SHP77 treated with DMSO at 0.1 percent for 48 hours (cell line): ENCODE measurements around the gene LRRC1.

Experiments
- DNase-seq: peaks from one replicate; lab custom pipeline; 2025; lab: John Stamatoyannopoulos, UW

LRRC1 gene

GRCh38 chr6:53961679-53962370 is 167.0 kb downstream of the LRRC1 start:
- DNase-seq = no peak

GRCh38 chr6:53962646-53963045 is 167.8 kb downstream of the LRRC1 start:
- no peak for DNase-seq

- DNase-seq = no peak
Observed at GRCh38 chr6:53967415-53967814, 172.6 kb downstream of the LRRC1 start.
